Caco-2 (cell line): ENCODE measurements around the gene GPANK1. TPM values are rescaled to one million over a fixed set of nuclear protein-coding genes. Genes with fewer than 3 reads are reported as not detected.

Experiments
- BruUV-seq: library from RNA; stranded (reverse); fragments of 400-500 nt; replicated peaks from 2 replicates; lab custom pipeline; 2021; lab: Mats Ljungman, UMichigan
- CTCF ChIA-PET: fragments of 300-600 bp; sonication (Branson Sonifier 250); formaldehyde crosslinking; loops from one replicate; lab custom pipeline; 2022; ENCODE audit warnings: antibody characterized with exemption; lab: Charles Lee
- POLR2A ChIA-PET: fragments of 300-600 bp; sonication (Branson Sonifier 250); formaldehyde crosslinking; loops from one replicate; lab custom pipeline; 2022; ENCODE audit warnings: antibody characterized with exemption; lab: Charles Lee
- DNase-seq, 2 experiments: peaks; one replicate each; pipeline versions ENCODE4 v3.0.0 to v3.0.0-alpha.2; 2020 to 2022
- H3K27me3 ChIP-seq: replicated peaks from 2 replicates; pipeline ENCODE4 v1.6.0; 2011; ENCODE audit warnings: low read length; ENCODE audit not compliant: control insufficient read depth, insufficient read depth
- H3K36me3 ChIP-seq: 2 replicates; pipeline ENCODE4 v1.5.1; 2011; ENCODE audit warnings: low read length; ENCODE audit not compliant: control insufficient read depth, insufficient read depth
- H3K4me1 ChIP-seq: fragments of 250-450 bp; sonication (Bioruptor Pico); 2 replicates; pipeline ENCODE4 v1.5.1; 2020; ENCODE audit warnings: mild to moderate bottlenecking
- H3K4me3 ChIP-seq: 2 replicates; pipeline ENCODE4 v1.5.1; 2011; ENCODE audit warnings: low read depth, mild to moderate bottlenecking, control low read depth, low read length
- H3K9me3 ChIP-seq: fragments of 250-450 bp; sonication (Bioruptor Pico); 2 replicates; pipeline ENCODE4 v1.5.1; 2020; ENCODE audit warnings: mild to moderate bottlenecking, moderate library complexity
- H3K27ac Mint-ChIP-seq: one replicate; pipeline ENCODE4 v1.8.0; 2022; ENCODE audit warnings: mixed read lengths; ENCODE audit not compliant: unreplicated experiment
- H3K27me3 Mint-ChIP-seq: one replicate; pipeline ENCODE4 v1.8.0; 2022; ENCODE audit warnings: mixed read lengths; ENCODE audit not compliant: insufficient read depth, unreplicated experiment
- H3K36me3 Mint-ChIP-seq: one replicate; pipeline ENCODE4 v1.8.0; 2022; ENCODE audit warnings: mild to moderate bottlenecking, mixed read lengths; ENCODE audit not compliant: insufficient read depth, unreplicated experiment
- H3K4me1 Mint-ChIP-seq: one replicate; pipeline ENCODE4 v1.8.0; 2022; ENCODE audit warnings: low read depth, mixed read lengths; ENCODE audit not compliant: unreplicated experiment
- H3K4me3 Mint-ChIP-seq: one replicate; pipeline ENCODE4 v1.8.0; 2022; ENCODE audit warnings: mild to moderate bottlenecking, moderate library complexity, mixed read lengths; ENCODE audit not compliant: unreplicated experiment
- H3K9me3 Mint-ChIP-seq: one replicate; pipeline ENCODE4 v1.8.0; 2022; ENCODE audit warnings: mixed read lengths; ENCODE audit not compliant: unreplicated experiment
- CTCF ChIP-seq, 2 experiments: fragments of 200-600 bp in 1 of 2; IDR thresholded peaks; 1 replicate in 1 of 2; 2 replicates in 1 of 2; pipeline versions ENCODE4 v1.5.1 to v1.8.0; 2011 to 2022; ENCODE audit warnings: antibody characterized with exemption in 1 of 2, control low read depth in 1 of 2, inconsistent platforms in 1 of 2, low read depth in 1 of 2, low read length in 1 of 2, mild to moderate bottlenecking in 1 of 2, moderate library complexity in 1 of 2; ENCODE audit not compliant: insufficient read depth in 1 of 2, severe bottlenecking in 1 of 2, unreplicated experiment in 1 of 2
- intact Hi-C: fragments of 100-400 bp; cut with micrococcal nuclease; formaldehyde crosslinking; loops from one replicate; pipeline ENCODE4 v1.10.0; 2022; ENCODE audit not compliant: unreplicated experiment
- total RNA-seq: library from RNA; stranded (reverse); gene quantifications from 2 replicates; pipeline ENCODE4 v1.2.3, GENCODE V29; 2022

The GPANK1 gene
- total RNA-seq, 1 experiment from 2014 or later, result 20.3 TPM

GRCh38 chr6:31707701-31708100 is 42.9 kb upstream of the GPANK1 start:
- H3K27me3 Mint-ChIP-seq, result no peaks in the 10 kb centered on the region
- Histone ChIP-seq H3K4me1 (peaks cover 3% of the 10 kb centered on the region), H3K27me3 (no peaks in the 10 kb centered on the region), H3K9me3 (no peaks in the 10 kb centered on the region), H3K4me3 (no peak overlapping the region), H3K36me3 (no peaks in the 10 kb centered on the region)
- no peak for TF ChIP-seq CTCF (IDR thresholded peaks at IDR 0.05; ENCODE audit: insufficient read depth in 1 of 2, low read depth in 1 of 2, low read length in 1 of 2, severe bottlenecking in 1 of 2, unreplicated experiment in 1 of 2)
- no peak overlapping the region for H3K4me3 Mint-ChIP-seq
- peaks cover 12% of the 10 kb centered on the region for H3K4me1 Mint-ChIP-seq
- no peaks in the 10 kb centered on the region for H3K9me3 Mint-ChIP-seq
- POLR2A ChIA-PET, result no interaction called here
- BruUV-seq, result no TSS peak
- no peak for DNase-seq
- intact Hi-C loops, result no loop called here
- CTCF ChIA-PET, result no interaction called here
- peaks cover 5% of the 10 kb centered on the region for H3K36me3 Mint-ChIP-seq
- no peak overlapping the region for H3K27ac Mint-ChIP-seq

DNA sequence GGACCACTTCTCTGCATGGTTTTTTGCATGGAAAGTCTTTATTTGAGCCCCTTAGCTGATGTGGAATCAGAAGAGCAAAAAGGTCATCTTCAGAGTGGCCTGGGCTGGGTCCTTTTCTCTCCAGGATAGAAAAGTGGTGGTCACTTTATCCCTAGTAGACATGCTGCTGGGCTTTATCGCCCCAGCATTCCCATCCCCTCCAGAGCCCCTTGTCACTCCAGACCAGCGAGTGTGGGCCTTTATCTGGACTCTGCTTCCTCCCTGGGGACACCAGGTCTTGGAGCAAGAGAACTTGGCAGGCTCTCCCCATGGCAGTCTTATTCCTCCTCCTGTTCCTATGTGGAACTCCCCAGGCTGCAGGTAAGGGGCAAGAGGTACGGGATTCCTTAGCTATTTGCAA is 41.8 kb upstream of the GPANK1 start, which contains the start of gene LY6G6F:
LY6G6F (plus strand) TSS at position 268 of the 400 bp plus-strand sequence; CDS start at position 309, 41 bp downstream.
- intact Hi-C loops, result no loop called here
- Mint-ChIP-seq H3K36me3 (peaks cover 5% of the 10 kb centered on the region), H3K4me1 (peaks cover 4% of the 10 kb centered on the region), H3K27ac (no peak within 1 kb of the TSS), H3K27me3 (no peaks in the 10 kb centered on the region), H3K9me3 (no peaks in the 10 kb centered on the region), H3K4me3 (no peak within 1 kb of the TSS)
- H3K4me1 ChIP-seq, result peaks cover 10% of the 10 kb centered on the region
- no peaks in the 10 kb centered on the region for H3K36me3 ChIP-seq
- no peak for TF ChIP-seq CTCF (IDR thresholded peaks at IDR 0.05; ENCODE audit: insufficient read depth in 1 of 2, low read depth in 1 of 2, low read length in 1 of 2, severe bottlenecking in 1 of 2, unreplicated experiment in 1 of 2)
- H3K4me3 ChIP-seq, result no peak within 1 kb of the TSS
- no peaks in the 10 kb centered on the region for H3K9me3 ChIP-seq
- no peaks in the 10 kb centered on the region for H3K27me3 ChIP-seq
- ChIA-PET CTCF (no interaction called here), POLR2A (interaction anchor here (0.8 kb wide), 1 partner anchor 24 kb away, joined by 5 read pairs; no protein-coding TSS in a partner anchor)
- no peak for DNase-seq
- BruUV-seq, result no TSS peak

DNA sequence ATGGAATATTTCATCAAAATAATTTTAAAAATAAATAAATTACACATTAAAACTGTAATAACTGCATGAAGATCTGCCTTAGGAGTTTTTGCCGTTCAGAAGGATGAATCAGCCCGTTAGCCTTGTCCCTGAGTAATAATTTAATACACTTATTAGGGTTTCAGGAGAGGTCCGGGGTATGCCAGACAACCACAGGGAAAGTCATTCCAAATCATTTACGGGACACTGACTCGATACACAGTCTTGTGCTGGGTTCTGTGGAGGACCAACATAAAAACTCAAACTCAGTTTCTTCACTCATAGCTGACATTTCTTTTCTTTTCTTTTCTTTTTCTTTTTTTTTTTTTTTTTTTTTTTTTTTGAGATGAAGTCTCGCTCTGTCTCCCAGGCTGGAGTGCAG is 41.1 kb upstream of the GPANK1 start:
- Histone ChIP-seq H3K9me3 (no peaks in the 10 kb centered on the region), H3K36me3 (no peaks in the 10 kb centered on the region), H3K4me3 (no peak overlapping the region), H3K4me1 (peaks cover 16% of the 10 kb centered on the region), H3K27me3 (no peaks in the 10 kb centered on the region)
- peaks cover 5% of the 10 kb centered on the region for H3K36me3 Mint-ChIP-seq
- no peak overlapping the region for H3K4me3 Mint-ChIP-seq
- peaks cover 9% of the 10 kb centered on the region for H3K4me1 Mint-ChIP-seq
- no peak for TF ChIP-seq CTCF (IDR thresholded peaks at IDR 0.05; ENCODE audit: insufficient read depth in 1 of 2, low read depth in 1 of 2, low read length in 1 of 2, severe bottlenecking in 1 of 2, unreplicated experiment in 1 of 2)
- POLR2A ChIA-PET, result interaction anchor here (0.6 to 0.8 kb wide), 2 partner anchors 24 to 77 kb away, joined by 3 to 5 read pairs; no protein-coding TSS in a partner anchor
- BruUV-seq, result no TSS peak
- H3K9me3 Mint-ChIP-seq, result no peaks in the 10 kb centered on the region
- intact Hi-C loops, result no loop called here
- no peaks in the 10 kb centered on the region for H3K27me3 Mint-ChIP-seq
- no peak for DNase-seq
- no peak overlapping the region for H3K27ac Mint-ChIP-seq
- CTCF ChIA-PET, result no interaction called here
